GM10248 (cell line): ENCODE measurements around the gene ZNF425.
"Not testable (repeated sequence)": the region's sequence is repeated elsewhere in the genome, so short reads cannot be mapped to it uniquely, and the experiment has no call there.

Source experiments
- CTCF ChIA-PET: fragments of 300-600 bp; sonication (Branson Sonifier 250); formaldehyde crosslinking; extraction: SDS; loops from one replicate; lab custom pipeline; 2021; ENCODE audit warnings: antibody characterized with exemption; lab: Yijun Ruan, JAX
- POLR2A ChIA-PET: fragments of 350-650 bp; sonication (Branson Sonifier 250); formaldehyde crosslinking; extraction: SDS; loops from one replicate; lab custom pipeline; 2020; ENCODE audit warnings: antibody characterized with exemption; lab: Yijun Ruan, JAX
- DNase-seq: peaks from one replicate; pipeline ENCODE4 v3.0.0; 2012; ENCODE audit errors: extremely low spot score
- TF ChIP-seq, protein P1 (sequence below): IDR thresholded peaks from 2 replicates; pipeline ENCODE4 v1.5.1; 2012; ENCODE audit warnings: mild to moderate bottlenecking, low read depth; ENCODE audit errors: extremely low read depth, missing control alignments, control extremely low read depth

The ZNF425 gene

DNA sequence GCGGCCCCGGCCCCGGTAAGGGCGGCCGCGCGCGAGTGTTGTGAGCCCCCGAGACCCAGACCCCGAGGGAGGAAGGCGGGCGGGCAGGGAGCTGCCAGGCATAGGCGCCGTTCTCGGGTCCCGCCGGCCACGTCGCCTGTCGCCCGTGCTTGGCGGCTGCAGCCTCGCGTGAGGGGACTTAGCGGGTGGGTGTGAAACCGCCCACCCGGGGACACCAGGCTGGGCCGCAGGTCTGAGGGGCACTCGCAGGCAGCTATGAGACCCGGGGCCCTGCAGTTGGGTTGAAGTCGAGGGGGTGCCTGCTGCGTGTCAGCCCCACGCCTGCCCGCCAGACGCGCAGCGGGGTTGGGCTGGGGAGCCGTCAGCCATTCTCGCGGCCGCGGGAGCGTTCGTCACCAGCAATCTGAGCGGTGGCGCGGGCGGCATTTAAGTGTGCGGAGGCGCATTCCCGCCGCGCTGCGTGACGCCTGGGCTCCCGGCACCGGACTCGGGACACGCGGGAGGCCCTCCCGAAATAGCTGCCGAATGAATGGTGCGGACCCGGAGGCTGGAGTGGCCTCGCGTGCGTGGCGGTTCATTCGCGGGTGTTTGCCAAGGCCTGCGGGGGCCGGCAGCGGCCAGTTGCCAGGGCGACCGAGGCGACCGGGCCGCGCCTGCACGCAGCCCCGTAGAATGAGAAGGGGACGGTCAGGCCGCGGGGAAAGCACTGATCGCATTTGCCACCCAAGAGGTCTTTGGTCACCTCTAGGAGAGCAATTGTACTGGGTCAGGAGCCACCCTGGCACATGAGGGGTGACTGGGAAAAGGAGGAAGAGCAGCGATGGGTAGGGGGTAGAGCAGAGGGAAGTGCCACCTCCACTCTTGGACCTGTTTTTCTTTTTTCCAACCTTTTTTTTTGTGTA is 21.9 kb upstream of the ZNF425 start:
- POLR2A ChIA-PET = interaction anchor here (0.8 kb wide), 1 partner anchor 23 kb away, joined by 4 read pairs; no protein-coding TSS in a partner anchor
- DNase-seq = peak; percentile 70
- CTCF ChIA-PET = interaction anchor here (0.6 to 7.0 kb wide), 28 partner anchors 9 to 355 kb away, joined by 3 to 63 read pairs (median 4); partner anchors contain the start of genes ZNF282, ZNF425 and ZNF783
- TF ChIP-seq, protein P1, sequence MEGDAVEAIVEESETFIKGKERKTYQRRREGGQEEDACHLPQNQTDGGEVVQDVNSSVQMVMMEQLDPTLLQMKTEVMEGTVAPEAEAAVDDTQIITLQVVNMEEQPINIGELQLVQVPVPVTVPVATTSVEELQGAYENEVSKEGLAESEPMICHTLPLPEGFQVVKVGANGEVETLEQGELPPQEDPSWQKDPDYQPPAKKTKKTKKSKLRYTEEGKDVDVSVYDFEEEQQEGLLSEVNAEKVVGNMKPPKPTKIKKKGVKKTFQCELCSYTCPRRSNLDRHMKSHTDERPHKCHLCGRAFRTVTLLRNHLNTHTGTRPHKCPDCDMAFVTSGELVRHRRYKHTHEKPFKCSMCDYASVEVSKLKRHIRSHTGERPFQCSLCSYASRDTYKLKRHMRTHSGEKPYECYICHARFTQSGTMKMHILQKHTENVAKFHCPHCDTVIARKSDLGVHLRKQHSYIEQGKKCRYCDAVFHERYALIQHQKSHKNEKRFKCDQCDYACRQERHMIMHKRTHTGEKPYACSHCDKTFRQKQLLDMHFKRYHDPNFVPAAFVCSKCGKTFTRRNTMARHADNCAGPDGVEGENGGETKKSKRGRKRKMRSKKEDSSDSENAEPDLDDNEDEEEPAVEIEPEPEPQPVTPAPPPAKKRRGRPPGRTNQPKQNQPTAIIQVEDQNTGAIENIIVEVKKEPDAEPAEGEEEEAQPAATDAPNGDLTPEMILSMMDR = no peak

DNA sequence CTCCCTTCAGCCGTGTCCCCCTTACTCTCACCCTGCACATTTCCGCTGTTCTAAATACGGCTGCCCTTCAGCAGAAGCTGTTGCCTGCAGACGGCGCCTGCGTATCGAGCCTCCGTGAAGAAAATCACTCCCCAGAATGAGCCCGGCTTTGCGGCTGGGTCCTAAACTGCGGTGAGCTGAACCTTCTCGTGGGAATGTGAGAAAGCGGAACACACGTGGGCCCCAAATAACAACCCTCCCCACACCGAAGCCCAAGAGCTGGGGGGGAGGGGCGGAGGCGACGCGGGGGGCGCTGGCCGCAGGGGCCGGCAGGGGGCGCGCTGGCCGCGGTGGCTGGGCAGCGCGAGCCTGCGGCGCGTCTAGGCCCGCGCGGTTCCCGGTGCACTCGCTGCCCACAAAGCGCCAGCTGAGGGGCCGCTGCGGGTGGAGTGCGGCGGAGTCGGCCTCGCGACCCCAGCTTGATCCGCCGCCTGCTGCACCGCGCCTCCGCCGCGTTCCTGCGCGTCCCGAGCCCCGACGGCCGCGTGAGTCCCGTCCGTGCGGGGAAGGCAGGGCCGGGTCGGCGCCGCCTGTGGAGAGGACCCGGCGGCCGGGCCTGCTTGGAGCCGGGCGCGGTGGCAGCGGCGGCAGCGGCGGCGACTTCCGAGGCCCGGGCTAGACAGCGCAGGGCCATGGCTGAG is 21.1 kb upstream of the ZNF425 start, which contains the start of gene ZNF398:
Gene ZNF398 (plus strand): TSS at position 382 of the 680 bp plus-strand sequence. CDS start 290 bp downstream, at position 672.
- CTCF ChIA-PET = interaction anchor here (0.6 to 7.0 kb wide), 31 partner anchors 9 to 355 kb away, joined by 3 to 63 read pairs (median 4); partner anchors contain the start of genes ZNF282, ZNF425 and ZNF783
- TF ChIP-seq, protein P1 = peak; percentile 60
- POLR2A ChIA-PET = interaction anchor here (0.6 to 1.1 kb wide), 3 partner anchors 19 to 120 kb away, joined by 3 to 4 read pairs (median 4); no protein-coding TSS in a partner anchor
- peak; percentile 93 for DNase-seq

DNA sequence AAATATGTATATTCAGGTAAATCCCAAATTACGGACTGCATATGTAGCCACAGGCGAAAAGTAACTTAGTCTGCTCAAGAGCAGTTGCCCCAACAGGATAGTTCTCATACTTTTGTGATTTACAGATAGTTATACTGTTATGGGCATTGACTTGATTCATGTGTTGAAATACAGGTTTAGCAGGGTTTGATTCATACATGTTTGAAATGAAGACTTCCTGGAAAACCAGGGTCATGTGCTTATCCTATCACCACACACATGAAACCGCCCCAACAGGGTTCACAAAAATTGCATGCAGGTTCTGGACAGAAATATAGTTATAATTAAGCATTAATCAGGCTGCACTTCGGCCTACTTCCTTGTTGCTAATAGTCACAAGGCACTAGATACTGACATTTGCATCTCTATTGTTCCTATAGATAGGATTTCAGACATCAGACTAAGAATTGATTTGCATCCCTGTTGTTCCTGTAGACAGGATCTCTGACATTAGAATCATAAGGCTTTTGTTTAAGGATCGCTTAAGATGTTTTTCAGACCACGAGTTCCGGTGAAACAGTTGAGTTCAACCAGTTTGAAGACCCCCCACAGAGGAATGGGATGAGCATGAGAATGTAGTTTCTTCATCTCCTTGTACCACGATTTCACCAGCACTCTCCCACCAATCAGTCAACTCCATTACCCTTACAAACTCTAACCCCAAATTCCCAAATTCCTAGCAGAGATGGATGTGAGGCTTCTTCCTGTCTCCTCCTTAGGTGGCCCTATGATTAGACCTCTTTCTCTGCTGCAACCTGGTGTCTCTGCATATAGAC is 19.1 kb upstream of the ZNF425 start:
- CTCF ChIA-PET = interaction anchor here (1.1 to 7.0 kb wide), 5 partner anchors 10 to 73 kb away, joined by 3 to 63 read pairs (median 7); partner anchors contain the start of genes ZNF282 and ZNF425
- TF ChIP-seq, protein P1 = no peak
- POLR2A ChIA-PET = no interaction called here
- DNase-seq = no peak

DNA sequence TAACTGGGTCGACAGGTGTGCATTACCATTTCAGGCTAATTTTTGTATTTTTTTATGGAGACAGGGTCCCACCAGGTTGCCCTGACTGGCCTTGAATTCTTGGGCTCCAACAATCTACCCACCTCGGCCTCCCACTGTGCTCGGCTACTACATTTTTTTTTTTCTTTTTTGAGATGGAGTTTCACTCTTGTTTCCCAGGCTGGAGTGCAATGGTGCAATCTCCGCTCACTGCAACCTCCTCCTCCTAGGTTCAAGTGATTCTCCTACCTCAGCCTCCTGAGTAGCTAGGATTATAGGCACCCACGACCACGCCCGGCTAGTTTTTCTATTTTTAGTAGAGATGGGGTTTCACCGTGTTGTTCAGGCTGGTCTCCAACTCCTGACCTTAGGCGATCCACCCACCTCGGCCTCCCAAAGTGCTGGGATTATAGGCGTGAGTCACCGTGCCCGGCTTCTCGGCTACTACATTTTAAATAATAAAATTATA is 18.4 kb upstream of the ZNF425 start:
- CTCF ChIA-PET = interaction anchor here (0.9 to 1.4 kb wide), 4 partner anchors 9 to 79 kb away, joined by 3 to 7 read pairs (median 4); partner anchors contain the start of genes ZNF282 and ZNF425

DNA sequence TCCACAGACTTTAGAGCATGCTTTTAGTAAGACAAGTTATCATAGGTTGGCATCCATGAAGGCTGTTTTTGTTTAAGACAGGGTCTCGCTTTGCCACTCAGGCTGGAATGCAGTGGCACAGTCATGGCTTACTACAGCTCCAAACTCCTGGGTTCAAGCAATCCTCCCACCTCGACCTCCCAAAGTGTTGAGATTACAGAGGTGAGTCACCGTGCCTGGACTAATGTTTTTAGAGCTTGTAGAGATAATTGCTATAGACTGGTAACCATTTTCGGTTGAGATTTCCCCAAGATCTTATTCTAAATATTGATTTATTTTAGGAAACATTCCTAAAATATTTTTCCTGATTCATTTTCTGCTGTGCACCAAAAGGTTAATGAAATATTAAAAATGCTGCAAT is 15.8 kb upstream of the ZNF425 start:
- TF ChIP-seq, protein P1 = no peak
- DNase-seq = no peak
- ChIA-PET CTCF (interaction anchor here (0.6 to 2.0 kb wide), 3 partner anchors 16 to 181 kb away, joined by 3 to 6 read pairs (median 4); partner anchors contain the start of gene ZNF425), POLR2A (no interaction called here)

More for the DNA sequence above, 18.4 kb upstream of the ZNF425 start:
- DNase-seq, POLR2A ChIA-PET: not testable (repeated sequence)

DNA sequence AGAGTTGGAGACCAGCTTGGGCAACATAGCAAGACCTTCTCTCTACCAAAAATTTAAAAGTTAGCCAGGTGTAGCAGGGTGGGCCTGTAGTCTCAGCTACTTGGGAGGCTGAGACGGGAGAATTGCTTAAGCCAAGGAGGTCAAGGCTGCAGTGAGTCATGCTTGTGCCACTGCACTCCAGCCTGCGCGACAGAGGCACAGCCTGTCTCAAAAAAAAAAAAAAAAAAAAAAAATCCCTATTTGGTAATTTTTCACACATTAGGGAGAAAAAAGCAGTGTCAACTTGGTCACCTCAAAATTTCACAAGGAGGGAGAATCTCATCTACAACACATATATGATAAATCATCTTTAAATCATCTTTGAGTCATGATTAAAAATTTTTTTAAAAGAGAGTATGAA is 14.7 kb upstream of the ZNF425 start:
- TF ChIP-seq, protein P1 = no peak
- POLR2A ChIA-PET = interaction anchor here (0.7 kb wide), 1 partner anchor 1143 kb away, joined by 13 read pairs; no protein-coding TSS in a partner anchor
- no peak for DNase-seq
- CTCF ChIA-PET = interaction anchor here (1.0 to 2.0 kb wide), 3 partner anchors 13 to 135 kb away, joined by 3 to 5 read pairs (median 4); partner anchors contain the start of gene ZNF282
